ENCODE data around the gene RTN4R.

GRCh38 chr22:20243537-20244249 lies 24.4 kb downstream of the RTN4R start:
- TF ChIP-seq SUZ12 (IDR thresholded peaks at IDR 0.05), result no peak
- no peak for TF ChIP-seq HDGF (IDR thresholded peaks at IDR 0.05; ENCODE audit: borderline replicate concordance)
- TF ChIP-seq ARNT (IDR thresholded peaks at IDR 0.05), result no peak
- no peak for TF ChIP-seq TARDBP (IDR thresholded peaks at IDR 0.05)

Data from HEK293T (cell line).